HCT116 (cell line): ENCODE results near the gene EIF3F. TPM values are rescaled to one million over a fixed set of nuclear protein-coding genes. Genes with fewer than 3 reads are reported as not detected.

ENCODE experiments used
- ATAC-seq: fragments of 200-7000 bp; cut with Tn5 transposase; 2 replicates; pipeline ENCODE4 v1.9.1; 2020; ENCODE audit warnings: mild to moderate bottlenecking, moderate library complexity
- BruUV-seq: library from RNA; stranded (reverse); fragments of 400-500 nt; replicated peaks from 2 replicates; lab custom pipeline; 2021; lab: Mats Ljungman, UMichigan
- CTCF ChIA-PET: fragments of 300-600 bp; sonication (Branson Sonifier 250); formaldehyde crosslinking; loops from one replicate; lab custom pipeline; 2021; ENCODE audit warnings: antibody characterized with exemption; lab: Charles Lee
- POLR2A ChIA-PET: fragments of 300-600, 350-600 bp; sonication (Branson Sonifier 250); formaldehyde crosslinking; loops from one replicate; lab custom pipeline; 2021; ENCODE audit warnings: antibody characterized with exemption; lab: Charles Lee
- RAD21 ChIA-PET, 2 experiments: fragments of 300-600 bp; sonication (Branson Sonifier 250); formaldehyde crosslinking; loops; one replicate each; lab custom pipeline; 2023; ENCODE audit warnings: low total read pairs in 2 of 2; ENCODE audit not compliant: uncharacterized antibody in 2 of 2, unreplicated experiment in 2 of 2, low non-redundant PET in 1 of 2; lab: Charles Lee
- DNase-seq: peaks from one replicate; pipeline ENCODE4 v3.0.0-alpha.2; 2010; ENCODE audit warnings: low read depth, low spot score
- H2AFZ ChIP-seq: fragments of 200-600 bp; shearing (Covaris generic), sonication (generic); 2 replicates; pipeline ENCODE4 v1.6.1; 2017; ENCODE audit warnings: low read depth, mixed run types, mixed read lengths, antibody characterized with exemption, low read length; ENCODE audit not compliant: poor library complexity, severe bottlenecking
- H3K27ac ChIP-seq: 2 replicates; pipeline ENCODE4 v1.5.1; 2012; ENCODE audit warnings: low read depth, low read length
- H3K27me3 ChIP-seq: fragments of 200-600 bp; sonication (generic); 2 replicates; pipeline ENCODE4 v1.6.1; 2016; ENCODE audit warnings: mixed run types, low read length, mixed read lengths; ENCODE audit not compliant: insufficient read depth
- H3K36me3 ChIP-seq, 2 experiments: fragments of 200-500 bp in 1 of 2; fragments of 200-600 bp in 1 of 2; sonication (Bioruptor generic) in 1 of 2; sonication (generic) in 1 of 2; 2 replicates each; pipeline versions ENCODE4 v1.5.1 to v1.6.1; 2014 to 2016; ENCODE audit warnings: low read length in 2 of 2, inconsistent platforms in 1 of 2, mixed read lengths in 1 of 2, mixed run types in 1 of 2; ENCODE audit not compliant: insufficient read depth in 2 of 2, control insufficient read depth in 1 of 2
- H3K4me1 ChIP-seq, 2 experiments: fragments of 200-600 bp in 1 of 2; sonication (generic) in 1 of 2; 2 replicates each; pipeline versions ENCODE4 v1.5.1 to v1.6.1; 2012 to 2017; ENCODE audit warnings: low read length in 2 of 2, inconsistent platforms in 1 of 2, mild to moderate bottlenecking in 1 of 2, mixed read lengths in 1 of 2, mixed run types in 1 of 2, moderate library complexity in 1 of 2; ENCODE audit not compliant: insufficient read depth in 2 of 2, control insufficient read depth in 1 of 2
- H3K4me2 ChIP-seq: fragments of 200-600 bp; sonication (generic); 2 replicates; pipeline ENCODE4 v1.6.1; 2017; ENCODE audit warnings: mixed run types, low read length, mixed read lengths
- H3K4me3 ChIP-seq, 2 experiments: fragments of 200-600 bp in 1 of 2; sonication (generic) in 1 of 2; replicated peaks in 1 of 2; 2 replicates each; pipeline ENCODE4 v1.5.1; 2011 to 2016; ENCODE audit warnings: low read length in 2 of 2, control low read depth in 1 of 2, low read depth in 1 of 2, mild to moderate bottlenecking in 1 of 2, mixed read lengths in 1 of 2, mixed run types in 1 of 2
- H3K79me2 ChIP-seq: fragments of 200-600 bp; sonication (generic); 2 replicates; pipeline ENCODE4 v1.6.1; 2017; ENCODE audit warnings: mild to moderate bottlenecking, mixed run types, low read length, moderate library complexity, mixed read lengths; ENCODE audit not compliant: insufficient read depth
- H3K9ac ChIP-seq: fragments of 200-600 bp; sonication (generic); 2 replicates; pipeline ENCODE4 v1.6.1; 2016; ENCODE audit warnings: low read length, mixed read lengths
- H3K9me2 ChIP-seq: fragments of 200-600 bp; sonication (generic), shearing (Covaris generic); 2 replicates; pipeline ENCODE4 v1.6.1; 2017; ENCODE audit warnings: mixed run types, mild to moderate bottlenecking, moderate library complexity; ENCODE audit not compliant: insufficient read depth
- H3K9me3 ChIP-seq, 2 experiments: fragments of 200-500 bp in 1 of 2; fragments of 200-600 bp in 1 of 2; sonication (Bioruptor generic) in 1 of 2; sonication (generic) in 1 of 2; 2 replicates each; pipeline ENCODE4 v1.6.1; 2014 to 2017; ENCODE audit warnings: low read length in 2 of 2, mixed read lengths in 2 of 2, inconsistent platforms in 1 of 2, low read depth in 1 of 2, mild to moderate bottlenecking in 1 of 2, mixed run types in 1 of 2, moderate library complexity in 1 of 2; ENCODE audit not compliant: control insufficient read depth in 1 of 2, insufficient read depth in 1 of 2
- H4K20me1 ChIP-seq: fragments of 200-600 bp; sonication (generic), shearing (Covaris generic); 2 replicates; pipeline ENCODE4 v1.6.1; 2017; ENCODE audit warnings: mixed run types, mild to moderate bottlenecking, moderate library complexity; ENCODE audit not compliant: insufficient read depth
- CBX3 ChIP-seq: IDR thresholded peaks from 2 replicates; pipeline ENCODE4 v1.6.1; 2012; ENCODE audit warnings: low read depth
- EGR1 ChIP-seq: IDR thresholded peaks from 2 replicates; pipeline ENCODE4 v1.6.1; 2012; ENCODE audit warnings: low read depth
- ELF1 ChIP-seq: IDR thresholded peaks from 2 replicates; pipeline ENCODE4 v1.6.1; 2012; ENCODE audit warnings: low read depth, borderline replicate concordance
- EZH2 ChIP-seq: fragments of 200-600 bp; sonication (generic); IDR thresholded peaks from 2 replicates; pipeline ENCODE4 v1.6.1; 2017; ENCODE audit warnings: antibody characterized with exemption, mixed run types
- EZH2phosphoT487 ChIP-seq: fragments of 200-600 bp; IDR thresholded peaks from 2 replicates; pipeline ENCODE4 v1.6.1; 2018; ENCODE audit warnings: antibody characterized with exemption, borderline replicate concordance
- FOSL1 ChIP-seq: IDR thresholded peaks from 2 replicates; pipeline ENCODE4 v1.6.1; 2012; ENCODE audit warnings: low read depth
- JUND ChIP-seq: IDR thresholded peaks from 2 replicates; pipeline ENCODE4 v1.6.1; 2012
- POLR2AphosphoS5 ChIP-seq: IDR thresholded peaks from 2 replicates; pipeline ENCODE4 v1.6.1; 2011; ENCODE audit warnings: mild to moderate bottlenecking, low read depth, low read length, moderate library complexity
- RAD21 ChIP-seq: IDR thresholded peaks from 2 replicates; pipeline ENCODE4 v1.6.1; 2012; ENCODE audit warnings: low read depth, mild to moderate bottlenecking
- SIN3A ChIP-seq: IDR thresholded peaks from 2 replicates; pipeline ENCODE4 v1.6.1; 2012; ENCODE audit warnings: low read depth
- SP1 ChIP-seq: IDR thresholded peaks from 2 replicates; pipeline ENCODE4 v1.6.1; 2012; ENCODE audit warnings: low read depth
- SRF ChIP-seq: IDR thresholded peaks from 2 replicates; pipeline ENCODE4 v1.6.1; 2012; ENCODE audit warnings: low read depth
- TCF7L2 ChIP-seq: IDR thresholded peaks from 2 replicates; pipeline ENCODE4 v1.7.0; 2011; ENCODE audit warnings: borderline replicate concordance, inconsistent platforms; ENCODE audit not compliant: insufficient read depth, insufficient read length; ENCODE audit errors: extremely low read depth
- YY1 ChIP-seq: IDR thresholded peaks from 2 replicates; pipeline ENCODE4 v1.6.1; 2011; ENCODE audit warnings: low read length, low read depth, moderate library complexity, mild to moderate bottlenecking; ENCODE audit not compliant: insufficient replicate concordance; ENCODE audit errors: extremely low read depth
- ZFX ChIP-seq: fragments of 450-650 bp; IDR thresholded peaks from 2 replicates; pipeline ENCODE4 v1.6.1; 2017
- ZNF274 ChIP-seq: fragments of 200-500 bp; sonication (Bioruptor generic); IDR thresholded peaks from 2 replicates; pipeline ENCODE4 v1.6.1; 2014; ENCODE audit warnings: mild to moderate bottlenecking, low read depth, low read length, inconsistent platforms
- intact Hi-C: fragments of 100-400 bp; cut with micrococcal nuclease; formaldehyde crosslinking; loops from 2 replicates; pipeline ENCODE4 v1.10.0; 2022
- total RNA-seq: library from RNA; stranded (reverse); gene quantifications from one replicate; pipeline ENCODE4 v1.2.1, GENCODE V29; 2021; ENCODE audit not compliant: unreplicated experiment
- TF ChIP-seq, protein P1 (sequence below): IDR thresholded peaks from 2 replicates; pipeline ENCODE4 v1.6.1; 2011; ENCODE audit warnings: mild to moderate bottlenecking, low read length, moderate library complexity; ENCODE audit not compliant: insufficient replicate concordance; ENCODE audit errors: extremely low read depth
- TF ChIP-seq, protein P2 (sequence below), 3 experiments: fragments of 200-600 bp in 1 of 3; sonication (generic) in 1 of 3; IDR thresholded peaks in 2 of 3; conservative IDR thresholded peaks in 1 of 3; 2 replicates each; pipeline ENCODE4 v1.5.1; 2012 to 2017; ENCODE audit warnings: low read depth in 2 of 3, low read length in 2 of 3, antibody characterized with exemption in 1 of 3, borderline replicate concordance in 1 of 3, control low read depth in 1 of 3, mild to moderate bottlenecking in 1 of 3, mixed read lengths in 1 of 3, mixed run types in 1 of 3, moderate library complexity in 1 of 3; ENCODE audit not compliant: insufficient read depth in 1 of 3
- TF ChIP-seq, protein P3 (sequence below): IDR thresholded peaks from 2 replicates; pipeline ENCODE4 v1.6.1; 2012
- TF ChIP-seq, protein P4 (sequence below): IDR thresholded peaks from 2 replicates; pipeline ENCODE4 v1.6.1; 2012

The EIF3F gene
- total RNA-seq, 1 experiment from 2014 or later = 313 TPM

DNA sequence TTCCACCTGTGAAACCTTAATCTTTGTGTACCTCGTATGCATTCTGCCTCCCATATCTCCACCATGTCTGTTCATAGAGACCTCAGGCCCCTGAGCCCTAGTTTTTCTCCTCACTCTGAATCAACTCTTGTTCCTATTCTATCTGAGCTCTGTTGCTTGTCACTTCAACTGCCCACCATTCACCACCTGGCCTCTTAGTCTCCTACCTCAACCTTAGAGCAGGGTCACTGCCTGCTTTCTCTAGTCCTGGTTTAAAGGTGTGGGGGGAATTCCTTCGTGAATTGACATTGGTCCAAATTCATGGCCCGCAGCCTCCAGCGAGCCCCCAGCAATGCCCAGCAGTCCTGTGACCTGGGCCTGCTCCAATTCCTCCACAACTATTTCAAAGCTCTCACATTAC, 54.4 kb downstream of the EIF3F start:
- TF ChIP-seq ZNF274 (no peak), EZH2 (no peak), ZFX (no peak), EGR1 (no peak), JUND (no peak), YY1 (no peak), POLR2AphosphoS5 (no peak), SRF (no peak), SP1 (no peak), RAD21 (no peak), TCF7L2 (no peak), CBX3 (no peak), ELF1 (no peak), EZH2phosphoT487 (no peak), FOSL1 (no peak), SIN3A (no peak)
- TF ChIP-seq, protein P1, sequence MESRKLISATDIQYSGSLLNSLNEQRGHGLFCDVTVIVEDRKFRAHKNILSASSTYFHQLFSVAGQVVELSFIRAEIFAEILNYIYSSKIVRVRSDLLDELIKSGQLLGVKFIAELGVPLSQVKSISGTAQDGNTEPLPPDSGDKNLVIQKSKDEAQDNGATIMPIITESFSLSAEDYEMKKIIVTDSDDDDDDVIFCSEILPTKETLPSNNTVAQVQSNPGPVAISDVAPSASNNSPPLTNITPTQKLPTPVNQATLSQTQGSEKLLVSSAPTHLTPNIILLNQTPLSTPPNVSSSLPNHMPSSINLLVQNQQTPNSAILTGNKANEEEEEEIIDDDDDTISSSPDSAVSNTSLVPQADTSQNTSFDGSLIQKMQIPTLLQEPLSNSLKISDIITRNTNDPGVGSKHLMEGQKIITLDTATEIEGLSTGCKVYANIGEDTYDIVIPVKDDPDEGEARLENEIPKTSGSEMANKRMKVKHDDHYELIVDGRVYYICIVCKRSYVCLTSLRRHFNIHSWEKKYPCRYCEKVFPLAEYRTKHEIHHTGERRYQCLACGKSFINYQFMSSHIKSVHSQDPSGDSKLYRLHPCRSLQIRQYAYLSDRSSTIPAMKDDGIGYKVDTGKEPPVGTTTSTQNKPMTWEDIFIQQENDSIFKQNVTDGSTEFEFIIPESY = no peak
- TF ChIP-seq, protein P2, sequence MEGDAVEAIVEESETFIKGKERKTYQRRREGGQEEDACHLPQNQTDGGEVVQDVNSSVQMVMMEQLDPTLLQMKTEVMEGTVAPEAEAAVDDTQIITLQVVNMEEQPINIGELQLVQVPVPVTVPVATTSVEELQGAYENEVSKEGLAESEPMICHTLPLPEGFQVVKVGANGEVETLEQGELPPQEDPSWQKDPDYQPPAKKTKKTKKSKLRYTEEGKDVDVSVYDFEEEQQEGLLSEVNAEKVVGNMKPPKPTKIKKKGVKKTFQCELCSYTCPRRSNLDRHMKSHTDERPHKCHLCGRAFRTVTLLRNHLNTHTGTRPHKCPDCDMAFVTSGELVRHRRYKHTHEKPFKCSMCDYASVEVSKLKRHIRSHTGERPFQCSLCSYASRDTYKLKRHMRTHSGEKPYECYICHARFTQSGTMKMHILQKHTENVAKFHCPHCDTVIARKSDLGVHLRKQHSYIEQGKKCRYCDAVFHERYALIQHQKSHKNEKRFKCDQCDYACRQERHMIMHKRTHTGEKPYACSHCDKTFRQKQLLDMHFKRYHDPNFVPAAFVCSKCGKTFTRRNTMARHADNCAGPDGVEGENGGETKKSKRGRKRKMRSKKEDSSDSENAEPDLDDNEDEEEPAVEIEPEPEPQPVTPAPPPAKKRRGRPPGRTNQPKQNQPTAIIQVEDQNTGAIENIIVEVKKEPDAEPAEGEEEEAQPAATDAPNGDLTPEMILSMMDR (IDR thresholded peaks at IDR 0.05 in 2 of 3, conservative IDR thresholded peaks at IDR 0.05 in 1 of 3; ENCODE audit: borderline replicate concordance in 1 of 3, insufficient read depth in 1 of 3, low read depth in 2 of 3, low read length in 2 of 3) = no peak
- TF ChIP-seq, protein P3, sequence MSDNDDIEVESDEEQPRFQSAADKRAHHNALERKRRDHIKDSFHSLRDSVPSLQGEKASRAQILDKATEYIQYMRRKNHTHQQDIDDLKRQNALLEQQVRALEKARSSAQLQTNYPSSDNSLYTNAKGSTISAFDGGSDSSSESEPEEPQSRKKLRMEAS = no peak
- TF ChIP-seq, protein P4, sequence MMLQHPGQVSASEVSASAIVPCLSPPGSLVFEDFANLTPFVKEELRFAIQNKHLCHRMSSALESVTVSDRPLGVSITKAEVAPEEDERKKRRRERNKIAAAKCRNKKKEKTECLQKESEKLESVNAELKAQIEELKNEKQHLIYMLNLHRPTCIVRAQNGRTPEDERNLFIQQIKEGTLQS = no peak
- H3K9ac ChIP-seq = no peak overlapping the region
- H3K27ac ChIP-seq = no peak overlapping the region
- peaks cover 14% of the 10 kb centered on the region for H3K27me3 ChIP-seq
- POLR2A ChIA-PET = no interaction called here
- DNase-seq (no peak), ATAC-seq (no peak)
- H3K9me2 ChIP-seq = no peaks in the 10 kb centered on the region
- H3K79me2 ChIP-seq = no peaks in the 10 kb centered on the region
- no peaks in the 10 kb centered on the region for H3K9me3 ChIP-seq
- H2AFZ ChIP-seq = no peak overlapping the region
- intact Hi-C loops = no loop called here
- no peaks in the 10 kb centered on the region for H4K20me1 ChIP-seq
- no TSS peak for BruUV-seq
- H3K4me1 ChIP-seq = no peaks in the 10 kb centered on the region
- no peak overlapping the region for H3K4me3 ChIP-seq
- CTCF ChIA-PET = interaction anchor here (1.3 kb wide), 1 partner anchor 8 kb away, joined by 3 read pairs; no protein-coding TSS in a partner anchor
- no peak overlapping the region for H3K4me2 ChIP-seq
- RAD21 ChIA-PET = no interaction called here
- H3K36me3 ChIP-seq = no peaks in the 10 kb centered on the region
